PC-9 (cell line): ENCODE measurements around the gene KATNB1. TPM values are rescaled to one million over a fixed set of nuclear protein-coding genes. Genes with fewer than 3 reads are reported as not detected.

ENCODE experiments used
- BruUV-seq: library from RNA; stranded (reverse); fragments of 400-500 nt; replicated peaks from 2 replicates; lab custom pipeline; 2021; lab: Mats Ljungman, UMichigan
- CTCF ChIA-PET: fragments of 300-600 bp; sonication (Branson Sonifier 250); formaldehyde crosslinking; loops from one replicate; lab custom pipeline; 2022; ENCODE audit warnings: antibody characterized with exemption; lab: Charles Lee
- POLR2A ChIA-PET: fragments of 300-600 bp; sonication (Branson Sonifier 250); formaldehyde crosslinking; loops from one replicate; lab custom pipeline; 2022; ENCODE audit warnings: antibody characterized with exemption; ENCODE audit not compliant: unreplicated experiment; lab: Charles Lee
- DNase-seq, 2 experiments: peaks; one replicate each; pipeline versions ENCODE4 v3.0.0 to v3.0.0-alpha.2; 2015 to 2022; ENCODE audit warnings: mixed read lengths in 1 of 2
- H2AFZ ChIP-seq: fragments of 200-600 bp; sonication (generic); 2 replicates; pipeline ENCODE4 v1.8.1; 2017; ENCODE audit warnings: antibody characterized with exemption
- H3F3A ChIP-seq: fragments of 200-600 bp; sonication (generic); 2 replicates; pipeline ENCODE4 v1.8.1; 2017; ENCODE audit warnings: antibody characterized with exemption, mild to moderate bottlenecking, low read depth; ENCODE audit not compliant: insufficient read depth
- H3K27ac ChIP-seq: fragments of 200-600 bp; sonication (generic); 2 replicates; pipeline ENCODE4 v1.6.1; 2016; ENCODE audit warnings: mixed run types
- H3K27me3 ChIP-seq: fragments of 200-600 bp; sonication (generic); 2 replicates; pipeline ENCODE4 v1.6.1; 2016; ENCODE audit warnings: low read depth, mixed run types; ENCODE audit not compliant: insufficient read depth
- H3K36me3 ChIP-seq: fragments of 200-600 bp; sonication (generic); 2 replicates; pipeline ENCODE4 v1.6.1; 2016; ENCODE audit warnings: low read depth, mixed run types
- H3K4me1 ChIP-seq: fragments of 200-600 bp; sonication (generic); replicated peaks from 2 replicates; pipeline ENCODE4 v1.6.1; 2016; ENCODE audit warnings: mixed run types; ENCODE audit not compliant: insufficient read depth
- H3K4me2 ChIP-seq: fragments of 200-600 bp; sonication (generic); 2 replicates; pipeline ENCODE4 v1.6.1; 2017; ENCODE audit warnings: mixed run types
- H3K4me3 ChIP-seq: fragments of 200-600 bp; sonication (generic); 2 replicates; pipeline ENCODE4 v1.6.1; 2016; ENCODE audit warnings: mixed run types
- H3K79me2 ChIP-seq: fragments of 200-600 bp; sonication (generic); 2 replicates; pipeline ENCODE4 v1.6.1; 2017; ENCODE audit warnings: low read depth, mixed run types
- H3K9me2 ChIP-seq: fragments of 200-600 bp; sonication (generic); 2 replicates; pipeline ENCODE4 v1.8.1; 2017; ENCODE audit warnings: mild to moderate bottlenecking; ENCODE audit not compliant: insufficient read depth
- H3K9me3 ChIP-seq: fragments of 200-600 bp; sonication (generic); 2 replicates; pipeline ENCODE4 v1.8.1; 2016; ENCODE audit warnings: low read depth; ENCODE audit not compliant: insufficient read depth
- H4K20me1 ChIP-seq: fragments of 200-600 bp; sonication (generic); 2 replicates; pipeline ENCODE4 v1.8.1; 2017; ENCODE audit not compliant: insufficient read depth
- CTCF ChIP-seq: fragments of 200-600 bp; sonication (generic); conservative IDR thresholded peaks from 2 replicates; pipeline ENCODE4 v1.6.1; 2017; ENCODE audit warnings: mixed run types, antibody characterized with exemption, mild to moderate bottlenecking, moderate library complexity
- EZH2 ChIP-seq: fragments of 200-600 bp; sonication (generic); IDR thresholded peaks from 2 replicates; pipeline ENCODE4 v1.8.0; 2017; ENCODE audit warnings: antibody characterized with exemption, low read depth
- intact Hi-C: fragments of 100-400 bp; cut with micrococcal nuclease; formaldehyde crosslinking; loops from one replicate; pipeline ENCODE4 v1.10.0; 2022; ENCODE audit not compliant: unreplicated experiment
- total RNA-seq: library from RNA; stranded (reverse); gene quantifications from 2 replicates; pipeline ENCODE4 v1.2.3, GENCODE V29; 2021

Gene KATNB1
- total RNA-seq, 1 experiment from 2014 or later = 27.7 TPM

- CTCF ChIA-PET = interaction anchor here (0.5 to 1.3 kb wide), 8 partner anchors 14 to 385 kb away, joined by 3 to 11 read pairs (median 4); no protein-coding TSS in a partner anchor
- DNase-seq = peak; percentile 55 to 62
- Histone ChIP-seq H3K36me3 (no peaks in the 10 kb centered on the region; the same call in 1 of the 2 replicates), H3K4me3 (peak overlapping the region; percentile 79), H3K27ac (peak overlapping the region; percentile 54), H2AFZ (peak overlapping the region; percentile 90), H3K4me2 (peak overlapping the region; percentile 89), H3K9me3 (no peaks in the 10 kb centered on the region), H4K20me1 (no peaks in the 10 kb centered on the region), H3K27me3 (no peaks in the 10 kb centered on the region), H3K79me2 (peaks cover 6% of the 10 kb centered on the region; the same call in 1 of the 2 replicates), H3F3A (peaks cover 22% of the 10 kb centered on the region; the same call in 1 of the 2 replicates), H3K4me1 (peaks cover 18% of the 10 kb centered on the region), H3K9me2 (no peaks in the 10 kb centered on the region)
- BruUV-seq = TSS peak; percentile 42
- TF ChIP-seq CTCF (no peak; the same call in 1 of the 2 replicates), EZH2 (no peak)
- intact Hi-C loops = loop anchor here (5.0 kb wide), 3 partner anchors 126 to 159 kb away; no protein-coding TSS in a partner anchor
- POLR2A ChIA-PET = interaction anchor here (0.6 kb wide), 3 partner anchors 11 to 288 kb away, joined by 3 to 21 read pairs (median 4); no protein-coding TSS in a partner anchor
Measured at GRCh38 chr16:57736419-57737351, 1.1 kb downstream of the KATNB1 start.

- no peak overlapping the region for H3K4me3 ChIP-seq
- no peak overlapping the region for H3K27ac ChIP-seq
- no peak overlapping the region for H3K4me2 ChIP-seq
- H4K20me1 ChIP-seq = no peaks in the 10 kb centered on the region
- no peak overlapping the region for H2AFZ ChIP-seq
- ChIA-PET POLR2A (interaction anchor here (0.6 kb wide), 1 partner anchor 113 kb away, joined by 12 read pairs; no protein-coding TSS in a partner anchor), CTCF (no interaction called here)
- intact Hi-C loops = loop anchor here (5.0 kb wide), 3 partner anchors 123 to 162 kb away; no protein-coding TSS in a partner anchor
- no peak for DNase-seq
- no peaks in the 10 kb centered on the region for H3K27me3 ChIP-seq
- H3K9me3 ChIP-seq = no peaks in the 10 kb centered on the region
- H3K9me2 ChIP-seq = no peaks in the 10 kb centered on the region
- H3K79me2 ChIP-seq = peaks cover 6% of the 10 kb centered on the region; the same call in 1 of the 2 replicates
- TF ChIP-seq CTCF (no peak), EZH2 (no peak)
- peaks cover 17% of the 10 kb centered on the region for H3K4me1 ChIP-seq
- no peaks in the 10 kb centered on the region; the same call in 1 of the 2 replicates for H3K36me3 ChIP-seq
- peaks cover 22% of the 10 kb centered on the region; the same call in 1 of the 2 replicates for H3F3A ChIP-seq
- BruUV-seq = no TSS peak
Measured at GRCh38 chr16:57738844-57739243, 3.3 kb downstream of the KATNB1 start.

GRCh38 chr16:57739756-57740422 lies 4.3 kb downstream of the KATNB1 start:
- no peak overlapping the region for H3K4me3 ChIP-seq
- no peak overlapping the region for H2AFZ ChIP-seq
- POLR2A ChIA-PET = no interaction called here

More at GRCh38 chr16:57739756-57740422, 4.3 kb downstream of the KATNB1 start:
- BruUV-seq = no TSS peak
- CTCF ChIA-PET = interaction anchor here (0.5 kb wide), 1 partner anchor 157 kb away, joined by 6 read pairs; no protein-coding TSS in a partner anchor
- Histone ChIP-seq H3K27ac (no peak overlapping the region), H4K20me1 (no peaks in the 10 kb centered on the region), H3K79me2 (no peaks in the 10 kb centered on the region), H3K9me2 (no peaks in the 10 kb centered on the region), H3K27me3 (no peaks in the 10 kb centered on the region), H3K36me3 (no peaks in the 10 kb centered on the region; the same call in 1 of the 2 replicates), H3K9me3 (no peaks in the 10 kb centered on the region), H3F3A (peaks cover 22% of the 10 kb centered on the region; the same call in 1 of the 2 replicates), H3K4me2 (no peak overlapping the region), H3K4me1 (peaks cover 11% of the 10 kb centered on the region)
- DNase-seq = no peak
- intact Hi-C loops = loop anchor here (5.0 kb wide), 3 partner anchors 122 to 163 kb away; no protein-coding TSS in a partner anchor
- TF ChIP-seq EZH2 (no peak), CTCF (no peak)
